Measurements from ENCODE around the gene LCLAT1. TPM values are rescaled to one million over a fixed set of nuclear protein-coding genes. Genes with fewer than 3 reads are reported as not detected.

Gene LCLAT1
- total RNA-seq, 4 donors from 2014 or later: 47.3 to 68.7 (median 54.1) TPM

DNA sequence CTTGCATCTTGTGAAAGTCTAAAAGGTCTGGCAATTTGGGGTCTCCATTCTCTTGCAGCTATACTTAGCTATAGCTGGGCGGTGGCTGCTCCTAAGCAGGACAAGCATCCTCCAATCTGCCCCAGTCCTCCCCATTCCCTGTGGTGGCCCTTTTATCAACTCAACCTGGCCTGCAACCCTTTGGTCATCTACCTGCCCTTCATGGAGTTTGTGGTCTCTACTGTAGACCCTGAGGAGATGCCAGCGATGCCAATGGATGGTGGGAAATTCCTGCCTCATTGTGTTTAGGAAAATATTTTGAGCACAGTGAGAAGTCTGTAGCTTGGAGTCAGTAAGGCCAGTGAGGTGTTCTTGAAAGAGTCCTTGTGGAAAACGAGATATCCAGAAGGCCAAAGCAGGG, 216.8 kb downstream of the LCLAT1 start:
- intact Hi-C loops (cut with DNase I): no loop called here
- Histone ChIP-seq H3K9me3 (no peaks in the 10 kb centered on the region), H3K4me3 (replicated peaks in 1 of 3) (no peak overlapping the region), H3K27ac (no peak overlapping the region), H3K36me3 (no peaks in the 10 kb centered on the region), H3K27me3 (no peaks in the 10 kb centered on the region), H3K4me1 (no peaks in the 10 kb centered on the region)
- DNase-seq: no peak
- WGBS, 2 donors: 83 to 92% methylated on average over 3 of the region's 3 CpGs
- TF ChIP-seq POLR2A (IDR thresholded peaks at IDR 0.05): no peak
- TF ChIP-seq, protein P1, sequence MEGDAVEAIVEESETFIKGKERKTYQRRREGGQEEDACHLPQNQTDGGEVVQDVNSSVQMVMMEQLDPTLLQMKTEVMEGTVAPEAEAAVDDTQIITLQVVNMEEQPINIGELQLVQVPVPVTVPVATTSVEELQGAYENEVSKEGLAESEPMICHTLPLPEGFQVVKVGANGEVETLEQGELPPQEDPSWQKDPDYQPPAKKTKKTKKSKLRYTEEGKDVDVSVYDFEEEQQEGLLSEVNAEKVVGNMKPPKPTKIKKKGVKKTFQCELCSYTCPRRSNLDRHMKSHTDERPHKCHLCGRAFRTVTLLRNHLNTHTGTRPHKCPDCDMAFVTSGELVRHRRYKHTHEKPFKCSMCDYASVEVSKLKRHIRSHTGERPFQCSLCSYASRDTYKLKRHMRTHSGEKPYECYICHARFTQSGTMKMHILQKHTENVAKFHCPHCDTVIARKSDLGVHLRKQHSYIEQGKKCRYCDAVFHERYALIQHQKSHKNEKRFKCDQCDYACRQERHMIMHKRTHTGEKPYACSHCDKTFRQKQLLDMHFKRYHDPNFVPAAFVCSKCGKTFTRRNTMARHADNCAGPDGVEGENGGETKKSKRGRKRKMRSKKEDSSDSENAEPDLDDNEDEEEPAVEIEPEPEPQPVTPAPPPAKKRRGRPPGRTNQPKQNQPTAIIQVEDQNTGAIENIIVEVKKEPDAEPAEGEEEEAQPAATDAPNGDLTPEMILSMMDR (IDR thresholded peaks at IDR 0.05): no peak

DNA sequence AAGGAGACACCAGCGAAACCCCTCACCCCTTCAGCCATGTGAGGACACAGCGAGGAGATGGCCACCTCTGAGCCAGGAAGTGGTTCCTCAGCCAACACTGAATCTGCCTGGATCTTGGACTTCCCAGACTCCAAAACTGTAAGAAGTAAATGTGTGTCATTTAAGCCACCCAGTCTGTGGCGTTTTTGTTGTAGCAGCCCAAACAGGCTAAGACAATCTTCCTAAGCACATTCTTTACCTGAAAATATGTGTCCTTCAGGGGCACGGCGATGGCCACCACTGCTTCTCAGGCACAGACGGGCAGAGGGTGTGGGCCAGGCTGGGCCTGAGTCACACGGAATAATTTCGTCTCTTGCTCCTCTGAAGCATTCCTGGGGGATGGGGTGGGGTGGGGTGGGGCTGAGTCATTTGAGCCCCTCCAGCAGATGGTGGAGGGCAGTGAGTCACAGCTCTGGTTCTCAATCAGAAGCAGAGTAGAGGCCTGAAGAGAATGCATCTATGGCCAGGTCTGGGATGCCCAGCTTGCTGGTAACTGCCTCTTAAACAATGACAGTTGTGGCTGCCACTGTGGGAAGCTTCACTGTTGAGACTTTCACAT, 217.8 kb downstream of the LCLAT1 start:
- H3K9me3 ChIP-seq: no peaks in the 10 kb centered on the region
- DNase-seq: no peak
- no peak overlapping the region for H3K27ac ChIP-seq
- intact Hi-C loops (cut with DNase I): no loop called here
- 89 to 92% methylated on average over 8 of the region's 8 CpGs for WGBS, 2 donors
- H3K27me3 ChIP-seq: no peaks in the 10 kb centered on the region
- H3K4me1 ChIP-seq: no peaks in the 10 kb centered on the region
- TF ChIP-seq, protein P1 (IDR thresholded peaks at IDR 0.05): no peak
- no peak for TF ChIP-seq POLR2A (IDR thresholded peaks at IDR 0.05)
- no peaks in the 10 kb centered on the region for H3K36me3 ChIP-seq
- no peak overlapping the region for H3K4me3 ChIP-seq (replicated peaks in 1 of 3)

DNA sequence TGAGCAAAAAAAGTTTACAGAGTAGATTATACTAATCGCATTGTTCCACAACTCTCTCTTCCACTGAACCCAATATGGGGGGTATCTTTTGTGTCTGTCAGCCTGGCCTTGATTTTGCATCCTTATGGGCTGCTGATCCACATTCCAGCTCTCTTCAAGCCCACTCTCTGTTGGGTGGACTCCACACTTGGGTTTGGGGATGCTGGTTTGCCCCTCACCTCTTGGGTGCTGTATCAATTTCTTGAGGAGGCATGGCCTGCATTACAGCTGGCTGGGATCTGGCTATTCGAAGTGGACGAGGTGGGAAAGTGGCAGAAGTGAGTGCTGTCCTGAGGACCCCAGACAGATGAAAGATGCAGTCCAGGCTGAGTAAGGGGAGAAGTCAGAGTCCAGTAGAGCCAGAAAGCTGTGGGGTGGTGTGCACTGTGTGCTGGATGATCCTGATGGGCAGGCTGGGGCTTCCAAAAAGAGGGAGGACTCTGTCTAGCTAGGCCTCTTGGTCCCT, 218.8 kb downstream of the LCLAT1 start:
- no peaks in the 10 kb centered on the region for H3K27me3 ChIP-seq
- intact Hi-C loops (cut with DNase I): no loop called here
- no peaks in the 10 kb centered on the region for H3K4me1 ChIP-seq
- WGBS, 2 donors: 81 to 82% methylated on average over 3 of the region's 3 CpGs
- no peak overlapping the region for H3K27ac ChIP-seq
- no peak for TF ChIP-seq POLR2A (IDR thresholded peaks at IDR 0.05)
- TF ChIP-seq, protein P1 (IDR thresholded peaks at IDR 0.05): no peak
- no peak for DNase-seq
- H3K4me3 ChIP-seq (replicated peaks in 1 of 3): no peak overlapping the region
- no peaks in the 10 kb centered on the region for H3K9me3 ChIP-seq
- H3K36me3 ChIP-seq: no peaks in the 10 kb centered on the region

DNA sequence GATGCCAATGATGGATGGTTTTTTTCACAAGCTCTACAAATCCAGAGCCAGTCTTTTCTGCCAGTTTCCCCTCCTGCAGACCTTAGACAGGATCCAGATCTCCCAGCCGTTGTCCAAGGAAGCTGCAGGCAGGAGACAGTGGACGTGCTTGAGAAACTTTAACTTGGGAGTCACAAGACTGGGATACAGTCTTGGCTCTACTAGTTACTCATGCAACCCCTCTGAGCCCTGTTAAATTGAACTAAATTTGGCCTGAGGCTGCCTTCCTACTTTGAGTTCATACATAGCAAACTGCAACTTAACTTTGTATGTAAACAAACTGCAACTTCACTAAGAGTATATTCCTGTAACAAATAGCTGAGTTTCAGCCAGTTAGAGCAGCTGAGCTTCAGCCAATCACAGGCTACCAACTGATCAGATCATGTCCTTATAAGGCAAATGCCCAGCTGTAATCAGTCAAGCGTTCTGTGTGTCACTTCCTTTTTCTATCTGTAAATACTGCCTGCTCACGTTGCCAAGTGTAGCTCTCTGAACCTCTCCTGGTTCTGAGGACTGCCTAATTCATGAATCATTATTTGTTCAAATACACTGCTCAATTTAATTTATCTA, 219.3 kb downstream of the LCLAT1 start:
- intact Hi-C loops (cut with DNase I): no loop called here
- H3K9me3 ChIP-seq: no peaks in the 10 kb centered on the region
- no peaks in the 10 kb centered on the region for H3K27me3 ChIP-seq
- H3K36me3 ChIP-seq: no peaks in the 10 kb centered on the region
- no peak for DNase-seq
- TF ChIP-seq POLR2A (IDR thresholded peaks at IDR 0.05): no peak
- TF ChIP-seq, protein P1 (IDR thresholded peaks at IDR 0.05): no peak
- no peak overlapping the region for H3K4me3 ChIP-seq (replicated peaks in 1 of 3)
- H3K27ac ChIP-seq: no peak overlapping the region
- H3K4me1 ChIP-seq: no peaks in the 10 kb centered on the region
- WGBS, 2 donors: 56 to 62% methylated on average over 4 of the region's 4 CpGs

DNA sequence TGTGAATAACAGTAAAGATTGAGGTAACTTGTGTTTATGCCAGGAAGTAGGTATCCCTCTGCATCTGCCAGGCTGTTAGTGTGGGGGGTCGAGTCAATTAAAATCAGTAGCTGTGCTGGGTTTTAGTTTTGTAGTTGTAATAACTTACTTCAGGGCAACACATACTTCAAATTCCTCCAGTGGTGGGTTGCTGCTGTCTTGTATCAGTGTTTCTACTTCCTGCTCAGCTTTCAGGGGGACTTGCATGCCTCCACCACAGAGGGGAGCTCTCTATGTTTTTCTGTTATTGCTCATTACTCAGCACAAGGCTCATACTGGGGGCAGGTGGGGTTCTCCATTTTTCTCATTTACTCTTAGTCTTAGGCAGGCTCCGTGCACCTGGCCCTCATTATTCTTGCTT, 223.4 kb downstream of the LCLAT1 start:
- intact Hi-C loops (cut with DNase I): no loop called here
- no peak for DNase-seq
- Histone ChIP-seq H3K4me3 (replicated peaks in 1 of 3) (no peak overlapping the region), H3K27ac (no peak overlapping the region), H3K9me3 (no peaks in the 10 kb centered on the region), H3K27me3 (no peaks in the 10 kb centered on the region), H3K4me1 (no peaks in the 10 kb centered on the region), H3K36me3 (no peaks in the 10 kb centered on the region)
- 86 to 98% methylated on average over 2 of the region's 2 CpGs for WGBS, 2 donors
- TF ChIP-seq POLR2A (IDR thresholded peaks at IDR 0.05): no peak
- TF ChIP-seq, protein P1 (IDR thresholded peaks at IDR 0.05): no peak

Data from thyroid gland (tissue), 4 donors.